Peyer's patch (tissue), 4 donors: ENCODE data around the gene MVK. TPM values are rescaled to one million over a fixed set of nuclear protein-coding genes. Genes with fewer than 3 reads are reported as not detected.

ENCODE experiments used
- DNase-seq, 3 donors: peaks; one replicate each; pipeline ENCODE4 v3.0.0-alpha.2; 2017 to 2019
- H3K27ac ChIP-seq, 4 donors: fragments of 200-600 bp; sonication (generic); one replicate each; pipeline ENCODE4 v1.5.1; 2016 to 2019
- H3K27me3 ChIP-seq, 2 donors: fragments of 200-600 bp; sonication (generic); one replicate each; pipeline ENCODE4 v1.5.1; 2019
- H3K36me3 ChIP-seq, 3 donors: fragments of 200-600 bp; sonication (generic); one replicate each; pipeline ENCODE4 v1.5.1; 2016 to 2019
- H3K4me1 ChIP-seq, 4 donors: fragments of 200-600 bp; sonication (generic); one replicate each; pipeline ENCODE4 v1.5.1; 2016 to 2019
- H3K4me3 ChIP-seq, 4 donors: fragments of 200-600 bp; sonication (generic); 1 replicate in 3 of 4; 2 replicates in 1 of 4; pipeline ENCODE4 v1.5.1; 2016 to 2019; ENCODE audit warnings: mild to moderate bottlenecking in 1 of 4
- H3K9me3 ChIP-seq, 4 donors: fragments of 200-600 bp; sonication (generic); one replicate each; pipeline ENCODE4 v1.5.1; 2016 to 2019; ENCODE audit warnings: mild to moderate bottlenecking in 1 of 4
- CTCF ChIP-seq, 6 experiments: fragments of 450-650 bp in 4 of 6; fragments of 200-600 bp in 2 of 6; sonication (generic) in 1 of 6; IDR thresholded peaks; one replicate each; pipeline ENCODE4 v1.5.1; 2017 to 2019; ENCODE audit warnings: antibody characterized with exemption in 6 of 6, mild to moderate bottlenecking in 3 of 6, moderate library complexity in 1 of 6
- POLR2A ChIP-seq, 2 donors: fragments of 450-650 bp; IDR thresholded peaks; one replicate each; pipeline ENCODE4 v1.5.1; 2017; ENCODE audit warnings: antibody characterized with exemption in 2 of 2, mild to moderate bottlenecking in 2 of 2, moderate library complexity in 2 of 2
- total RNA-seq, 4 donors: library from RNA; depleted of rRNA; stranded (reverse); fragments of >200 nt; gene quantifications; one replicate each; pipeline ENCODE4 v1.1.0, GENCODE V29; 2016

Gene MVK
- total RNA-seq, 4 donors from 2014 or later, result 3.3 to 66.7 (median 41.6) TPM

- peaks cover 0 to 2% (median 0%) of the 10 kb centered on the region in 4 donors for H3K4me1 ChIP-seq
- TF ChIP-seq POLR2A (IDR thresholded peaks at IDR 0.05), result no peak
- TF ChIP-seq CTCF (IDR thresholded peaks at IDR 0.05), result no peak
- no peak overlapping the region for H3K4me3 ChIP-seq
- H3K36me3 ChIP-seq, result peaks cover 0 to 8% (median 0%) of the 10 kb centered on the region in 3 donors
- no peak overlapping the region for H3K27ac ChIP-seq
- no peak for DNase-seq
- no peaks in the 10 kb centered on the region for H3K9me3 ChIP-seq
- H3K27me3 ChIP-seq, result no peaks in the 10 kb centered on the region
These were observed 20.6 kb upstream of the MVK start for GRCh38 chr12:109552971-109553370.

- TF ChIP-seq POLR2A (IDR thresholded peaks at IDR 0.05), result no peak
- no peak for TF ChIP-seq CTCF (IDR thresholded peaks at IDR 0.05)
- Histone ChIP-seq H3K9me3 (no peaks in the 10 kb centered on the region), H3K27me3 (no peaks in the 10 kb centered on the region), H3K4me1 (peaks cover 0 to 8% (median 2%) of the 10 kb centered on the region in 4 donors), H3K36me3 (peaks cover 0 to 8% (median 0%) of the 10 kb centered on the region in 3 donors), H3K27ac (no peak overlapping the region), H3K4me3 (no peak overlapping the region)
- DNase-seq, result no peak
These were observed 20.1 kb upstream of the MVK start for GRCh38 chr12:109553483-109553882.

- H3K27me3 ChIP-seq, result no peaks in the 10 kb centered on the region
- peaks cover 0 to 11% (median 2%) of the 10 kb centered on the region in 4 donors for H3K4me1 ChIP-seq
- no peak overlapping the region for H3K4me3 ChIP-seq
- H3K36me3 ChIP-seq, result peaks cover 0 to 8% (median 0%) of the 10 kb centered on the region in 3 donors
- no peak for DNase-seq
- H3K9me3 ChIP-seq, result no peaks in the 10 kb centered on the region
- TF ChIP-seq POLR2A (IDR thresholded peaks at IDR 0.05) (no peak), CTCF (IDR thresholded peaks at IDR 0.05) (no peak)
- no peak overlapping the region for H3K27ac ChIP-seq
These were observed 19.6 kb upstream of the MVK start for GRCh38 chr12:109553906-109554500.

- peaks cover 0 to 11% (median 2%) of the 10 kb centered on the region in 4 donors for H3K4me1 ChIP-seq
- TF ChIP-seq POLR2A (IDR thresholded peaks at IDR 0.05) (no peak), CTCF (IDR thresholded peaks at IDR 0.05) (no peak)
- no peaks in the 10 kb centered on the region for H3K9me3 ChIP-seq
- H3K4me3 ChIP-seq, result no peak overlapping the region
- no peaks in the 10 kb centered on the region for H3K27me3 ChIP-seq
- peaks cover 0 to 8% (median 0%) of the 10 kb centered on the region in 3 donors for H3K36me3 ChIP-seq
- H3K27ac ChIP-seq, result no peak overlapping the region
- DNase-seq, result no peak
These were observed 18.8 kb upstream of the MVK start for GRCh38 chr12:109554761-109555160.

GRCh38 chr12:109555431-109556315 is 17.9 kb upstream of the MVK start:
- TF ChIP-seq POLR2A (IDR thresholded peaks at IDR 0.05) (no peak), CTCF (IDR thresholded peaks at IDR 0.05) (no peak)
- H3K27me3 ChIP-seq, result no peaks in the 10 kb centered on the region
- H3K9me3 ChIP-seq, result no peaks in the 10 kb centered on the region
- no peak for DNase-seq
- peaks cover 0 to 11% (median 2%) of the 10 kb centered on the region in 4 donors for H3K4me1 ChIP-seq
- H3K36me3 ChIP-seq, result peaks cover 0 to 8% (median 0%) of the 10 kb centered on the region in 3 donors
- H3K27ac ChIP-seq, result no peak overlapping the region
- no peak overlapping the region for H3K4me3 ChIP-seq
